Fibroblast of villous mesenchyme (primary cell): ENCODE measurements around the gene LAMTOR5. TPM values are rescaled to one million over a fixed set of nuclear protein-coding genes. Genes with fewer than 3 reads are reported as not detected.

Experiments
- DNase-seq: peaks from one replicate; pipeline ENCODE4 v3.0.0-alpha.2; 2010; ENCODE audit warnings: low read depth
- H3K4me3 ChIP-seq: 2 replicates; pipeline ENCODE4 v1.5.1; 2011; ENCODE audit warnings: low read depth, mild to moderate bottlenecking, low read length
- total RNA-seq: library from RNA; depleted of rRNA; stranded (reverse); fragments of >200 nt; gene quantifications from 2 replicates; pipeline ENCODE4 v1.2.3, GENCODE V29; 2012
- TF ChIP-seq, protein P1 (sequence below): IDR thresholded peaks from 2 replicates; pipeline ENCODE4 v1.5.1; 2012; ENCODE audit warnings: low read depth, mild to moderate bottlenecking, low read length; ENCODE audit not compliant: insufficient read depth

The LAMTOR5 gene
- total RNA-seq, 1 donor = 64.3 TPM

DNA sequence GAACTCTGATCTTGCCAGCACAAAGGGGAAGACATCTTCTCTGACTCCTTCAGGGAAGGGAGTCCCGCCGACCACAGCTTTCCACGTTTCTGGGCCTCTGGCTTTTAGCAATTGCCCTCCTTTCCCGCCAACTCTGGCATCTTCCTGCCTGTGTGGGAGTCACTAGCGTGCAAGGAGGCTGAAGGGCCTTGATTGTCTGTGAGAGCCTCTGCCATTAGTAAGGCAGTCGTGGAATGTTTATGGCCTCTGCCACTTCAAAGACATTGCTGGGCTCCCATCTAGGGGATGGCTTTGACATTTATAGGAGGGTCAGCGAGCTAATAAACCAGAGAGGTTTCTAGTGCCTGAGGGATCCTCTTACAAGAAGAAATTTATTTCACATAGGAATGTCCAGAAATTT lies 29.1 kb upstream of the LAMTOR5 start:
- TF ChIP-seq, protein P1, sequence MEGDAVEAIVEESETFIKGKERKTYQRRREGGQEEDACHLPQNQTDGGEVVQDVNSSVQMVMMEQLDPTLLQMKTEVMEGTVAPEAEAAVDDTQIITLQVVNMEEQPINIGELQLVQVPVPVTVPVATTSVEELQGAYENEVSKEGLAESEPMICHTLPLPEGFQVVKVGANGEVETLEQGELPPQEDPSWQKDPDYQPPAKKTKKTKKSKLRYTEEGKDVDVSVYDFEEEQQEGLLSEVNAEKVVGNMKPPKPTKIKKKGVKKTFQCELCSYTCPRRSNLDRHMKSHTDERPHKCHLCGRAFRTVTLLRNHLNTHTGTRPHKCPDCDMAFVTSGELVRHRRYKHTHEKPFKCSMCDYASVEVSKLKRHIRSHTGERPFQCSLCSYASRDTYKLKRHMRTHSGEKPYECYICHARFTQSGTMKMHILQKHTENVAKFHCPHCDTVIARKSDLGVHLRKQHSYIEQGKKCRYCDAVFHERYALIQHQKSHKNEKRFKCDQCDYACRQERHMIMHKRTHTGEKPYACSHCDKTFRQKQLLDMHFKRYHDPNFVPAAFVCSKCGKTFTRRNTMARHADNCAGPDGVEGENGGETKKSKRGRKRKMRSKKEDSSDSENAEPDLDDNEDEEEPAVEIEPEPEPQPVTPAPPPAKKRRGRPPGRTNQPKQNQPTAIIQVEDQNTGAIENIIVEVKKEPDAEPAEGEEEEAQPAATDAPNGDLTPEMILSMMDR = no peak
- H3K4me3 ChIP-seq = no peak overlapping the region
- peak; percentile 72 for DNase-seq

DNA sequence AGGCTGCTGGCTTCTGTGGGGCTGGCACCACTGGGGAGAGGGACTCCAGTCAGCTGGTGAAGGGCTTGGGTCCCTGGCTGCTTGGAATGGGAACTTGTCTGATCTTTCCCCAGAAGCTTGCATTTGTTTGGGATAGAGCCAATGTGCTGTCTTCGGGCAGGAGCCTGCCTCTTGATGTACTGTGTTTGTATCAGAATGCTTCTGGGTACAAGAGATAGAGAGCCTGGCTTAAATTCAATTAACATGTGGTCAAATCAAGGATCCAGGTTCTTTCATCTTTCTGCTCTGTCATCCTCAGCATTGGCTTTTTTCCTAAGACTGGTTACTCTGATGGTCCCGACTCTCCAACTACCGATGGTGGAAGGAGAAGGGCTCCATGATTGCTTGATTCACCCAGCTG lies 27.5 kb upstream of the LAMTOR5 start:
- no peak for DNase-seq
- H3K4me3 ChIP-seq = no peak overlapping the region
- TF ChIP-seq, protein P1 = no peak

DNA sequence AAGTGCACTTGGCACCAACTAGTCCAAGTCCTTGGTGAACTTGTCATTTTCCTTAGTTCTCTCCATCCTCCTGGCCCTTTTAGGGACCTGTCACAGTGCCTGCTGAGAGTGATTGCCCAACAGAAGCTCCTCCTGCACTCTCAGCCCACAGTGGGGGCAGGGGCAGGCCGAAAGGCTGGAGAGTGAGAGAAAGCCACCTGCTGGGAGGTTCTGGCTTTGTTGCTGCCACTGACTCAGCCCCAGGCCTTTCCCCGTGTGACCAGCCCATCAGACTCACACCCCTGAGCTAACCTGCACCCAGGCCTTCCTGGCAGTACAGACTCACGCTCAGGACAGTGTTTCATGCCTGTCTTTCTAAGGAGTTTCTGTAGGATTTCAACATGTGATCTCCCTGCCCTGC lies 26.3 kb upstream of the LAMTOR5 start:
- DNase-seq = peak; percentile 63

DNA sequence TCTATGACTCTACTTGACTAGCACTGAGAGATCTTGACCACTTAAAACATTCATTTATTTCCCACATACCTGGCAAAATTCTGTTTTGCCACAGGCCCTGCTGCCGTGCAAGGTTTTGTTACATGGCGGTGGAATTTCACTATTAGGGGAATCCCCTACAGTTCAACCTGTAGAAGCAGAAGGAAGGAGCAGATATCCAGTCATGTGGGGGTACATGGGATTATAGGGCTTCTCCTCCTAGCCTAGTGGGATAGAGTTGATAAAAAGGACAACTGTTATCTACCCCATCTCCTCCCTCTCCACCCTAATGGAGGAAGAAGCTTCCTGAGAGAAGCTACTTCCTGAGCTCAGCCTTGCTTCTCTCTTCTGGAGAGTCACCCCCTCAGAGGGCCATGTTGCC lies 25.7 kb upstream of the LAMTOR5 start:
- TF ChIP-seq, protein P1 = no peak
- no peak for DNase-seq
- H3K4me3 ChIP-seq = no peak overlapping the region

More for the DNA sequence above, 26.3 kb upstream of the LAMTOR5 start:
- H3K4me3 ChIP-seq = no peak overlapping the region
- TF ChIP-seq, protein P1 = peak; percentile 11

DNA sequence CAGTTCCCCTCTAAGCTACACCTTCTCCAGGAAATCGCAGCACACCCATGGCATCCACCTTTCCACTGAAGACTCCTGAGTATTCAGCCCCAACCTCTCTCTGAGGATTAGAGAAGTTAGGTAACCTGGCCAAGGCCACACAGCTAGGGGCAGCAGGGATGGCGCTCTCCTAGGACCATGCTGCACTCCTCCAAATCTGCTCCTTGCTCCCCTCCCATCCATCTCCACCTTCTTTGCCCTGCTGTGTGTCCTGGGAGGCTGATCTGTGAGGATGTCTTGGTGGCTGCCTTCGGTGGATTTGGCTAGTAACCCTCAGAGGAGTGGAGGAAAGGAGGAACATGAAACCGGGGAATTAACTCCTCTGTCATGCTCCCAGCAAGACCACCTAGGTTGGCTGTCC lies 23.4 kb upstream of the LAMTOR5 start:
- DNase-seq = no peak
- TF ChIP-seq, protein P1 = no peak
- H3K4me3 ChIP-seq = no peak overlapping the region

DNA sequence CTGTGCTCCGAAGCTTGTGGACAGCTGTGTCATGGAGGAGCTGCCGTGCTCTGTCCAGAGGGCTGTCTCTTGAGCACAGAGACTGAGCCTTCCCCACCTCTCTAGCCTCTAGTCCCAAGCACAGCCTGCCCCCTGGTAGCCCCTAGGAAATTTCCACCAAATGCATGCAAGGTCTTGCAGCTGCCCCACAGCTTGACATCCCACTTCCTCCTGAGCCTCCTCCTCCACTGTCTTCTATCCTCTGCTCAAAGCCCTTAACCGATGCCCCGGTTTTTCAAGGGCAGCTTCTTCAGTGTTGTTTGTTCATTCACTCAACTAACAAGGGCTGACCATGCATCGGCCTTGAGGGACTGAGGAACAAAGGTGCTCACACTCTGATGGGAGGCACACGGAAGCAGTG lies 22.9 kb upstream of the LAMTOR5 start:
- no peak for DNase-seq
- H3K4me3 ChIP-seq = no peak overlapping the region
- TF ChIP-seq, protein P1 = no peak

DNA sequence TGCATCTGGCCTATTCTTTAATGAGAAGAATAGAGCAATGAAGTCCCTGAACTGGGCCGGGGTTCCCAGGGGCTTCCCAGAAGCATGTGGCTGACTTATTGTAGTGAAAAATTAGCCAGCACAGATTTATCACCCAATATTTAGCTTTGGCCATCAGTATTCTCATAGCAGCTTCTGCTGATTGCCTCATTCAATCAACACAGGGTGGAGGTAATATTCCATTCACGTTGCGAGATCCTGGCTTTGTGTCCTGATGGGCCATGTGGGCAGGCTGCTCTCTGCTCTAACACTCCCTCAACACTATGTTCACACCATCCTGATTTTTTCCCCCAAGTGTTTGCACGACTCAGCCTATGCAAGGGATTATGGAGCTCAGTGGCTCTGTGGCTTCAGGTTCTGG lies 21.5 kb upstream of the LAMTOR5 start:
- no peak overlapping the region for H3K4me3 ChIP-seq
- TF ChIP-seq, protein P1 = no peak
- no peak for DNase-seq
